HG02870 (cell line): ENCODE results near the gene YAF2.

ENCODE experiments used
- ATAC-seq: cut with Tn5 transposase; IDR thresholded peaks from one replicate; pipeline ENCODE4 v1.9.1; 2021; ENCODE audit warnings: mild to moderate bottlenecking, moderate library complexity; ENCODE audit not compliant: unreplicated experiment

The YAF2 gene

GRCh38 chr12:42145552-42146215, 92.4 kb downstream of the YAF2 start:
- ATAC-seq = no peak

GRCh38 chr12:42145197-42145549, 92.9 kb downstream of the YAF2 start:
- ATAC-seq = no peak

DNA sequence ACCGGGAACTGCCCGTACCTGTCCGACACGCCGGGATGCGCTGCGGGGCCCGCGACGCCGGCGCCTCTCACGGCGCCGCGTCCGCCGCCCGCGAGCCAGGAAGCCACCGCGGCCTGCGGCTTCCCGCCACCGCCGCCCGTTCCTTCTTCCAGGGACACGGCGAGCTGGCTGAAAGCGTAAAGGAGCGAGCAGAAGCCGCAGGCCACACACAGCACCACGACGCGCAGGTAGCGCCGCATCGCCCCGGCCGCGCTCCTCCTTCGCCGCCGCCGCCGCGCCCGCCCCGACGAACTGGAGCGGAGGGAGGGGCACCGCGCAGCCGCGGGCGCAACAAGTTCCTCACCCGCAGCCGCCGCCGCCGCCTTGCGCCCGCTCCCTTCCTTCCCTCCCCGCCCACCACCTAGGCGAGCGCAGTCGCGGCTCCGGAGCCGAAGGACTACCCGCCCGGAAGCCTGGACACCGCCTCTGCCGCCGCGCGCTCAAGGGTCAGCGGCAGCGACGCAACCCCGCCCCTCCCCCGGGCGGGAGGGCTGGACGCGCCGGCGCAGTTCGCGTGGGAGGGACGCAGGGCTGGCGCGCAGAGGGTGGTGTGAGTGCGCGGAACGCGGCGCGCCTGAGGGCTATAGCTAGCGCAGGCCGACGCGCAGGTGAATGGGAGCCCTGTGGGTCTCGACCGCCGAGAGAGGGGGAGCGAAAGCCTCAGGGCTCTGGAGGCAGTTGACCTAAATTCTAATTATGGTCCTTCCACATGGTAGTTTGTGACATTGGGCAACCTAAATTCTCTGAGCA, 93.4 kb downstream of the YAF2 start, which contains the start of gene GXYLT1:
Gene GXYLT1 (minus strand): TSS at position 467 of the 789 bp plus-strand sequence. CDS start 228 bp downstream, at position 239.
- ATAC-seq = peak; percentile 89

- ATAC-seq = no peak
Observed at GRCh38 chr12:42144158-42144407, 94.0 kb downstream of the YAF2 start.

DNA sequence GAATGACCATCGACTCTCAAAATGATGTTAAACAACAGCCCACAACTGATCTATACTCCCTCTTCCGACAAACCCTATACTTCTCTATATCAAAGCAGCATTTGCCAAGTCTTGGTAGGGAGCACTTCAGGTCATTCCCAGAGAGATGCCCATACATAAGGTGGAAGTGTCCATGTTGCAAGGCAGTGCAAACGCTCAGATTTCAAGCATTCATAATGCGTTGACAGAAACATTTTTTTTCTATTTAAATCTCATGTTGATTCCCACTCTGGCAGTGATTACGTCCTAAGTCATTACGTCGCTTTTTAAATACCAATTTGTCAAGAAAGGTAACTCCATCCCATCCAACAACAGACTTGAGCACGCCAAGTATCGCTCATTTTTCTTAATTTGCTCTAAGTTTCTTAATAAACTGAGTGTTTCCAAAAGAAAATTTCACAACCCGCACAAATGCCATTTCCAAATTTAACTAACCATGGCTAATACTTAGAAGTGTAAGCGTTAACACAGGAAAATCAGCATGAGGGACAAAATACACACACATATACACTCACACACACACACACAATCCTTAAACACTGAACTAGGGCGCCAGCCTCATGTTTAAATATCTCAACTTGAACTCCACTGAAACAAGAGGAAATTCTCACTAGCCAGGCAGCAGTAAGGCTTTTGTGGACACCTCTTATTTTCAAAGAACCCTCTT, 94.4 kb downstream of the YAF2 start:
- no peak for ATAC-seq

DNA sequence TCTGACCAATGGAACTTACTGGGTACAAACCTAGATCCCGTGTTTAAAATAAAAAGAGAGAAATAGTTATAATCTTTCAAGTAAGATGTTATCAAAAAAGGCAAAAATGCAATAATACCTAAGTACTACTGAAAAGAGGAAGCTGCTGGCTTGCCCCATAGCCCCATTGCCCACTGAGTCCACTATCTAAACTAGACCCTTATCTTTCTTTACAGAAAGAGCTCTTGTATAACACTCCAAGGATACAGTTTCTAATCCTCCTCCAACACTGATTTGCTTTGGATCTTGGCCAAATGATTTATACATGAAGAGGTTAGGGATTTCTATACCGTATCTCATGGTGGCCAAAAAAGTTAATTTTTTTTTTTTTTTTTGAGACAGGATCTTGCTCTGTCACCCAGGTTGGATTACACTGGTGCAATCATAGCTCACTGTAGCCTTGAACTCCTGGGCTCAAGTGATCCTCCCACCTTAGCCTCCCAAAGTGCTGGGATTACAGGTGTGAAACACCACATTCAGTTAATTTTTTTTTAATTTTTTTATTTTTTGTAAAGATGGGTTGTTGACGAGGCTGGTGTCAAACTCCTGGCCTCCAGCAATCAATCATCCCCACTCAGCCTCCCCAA, 96.0 kb downstream of the YAF2 start:
- no peak for ATAC-seq

DNA sequence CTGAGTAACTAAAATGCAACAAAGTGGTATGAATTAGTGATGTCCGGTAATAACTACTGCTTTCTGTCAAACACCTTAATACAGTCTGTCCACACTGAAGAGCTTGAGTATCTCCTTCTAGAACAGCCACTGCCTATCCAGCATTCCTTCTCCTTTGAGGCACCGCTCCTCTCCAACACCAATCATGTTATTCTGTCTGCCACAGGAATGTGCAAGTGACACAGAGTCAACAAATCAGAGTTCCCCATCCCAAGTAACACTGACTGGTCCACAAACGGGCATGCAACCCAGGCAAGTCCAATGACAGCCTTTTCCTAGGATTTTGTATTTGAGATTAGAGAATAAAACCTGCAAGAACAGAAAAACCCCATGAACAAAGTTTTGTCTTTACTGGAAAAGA, 97.1 kb downstream of the YAF2 start:
- no peak for ATAC-seq

DNA sequence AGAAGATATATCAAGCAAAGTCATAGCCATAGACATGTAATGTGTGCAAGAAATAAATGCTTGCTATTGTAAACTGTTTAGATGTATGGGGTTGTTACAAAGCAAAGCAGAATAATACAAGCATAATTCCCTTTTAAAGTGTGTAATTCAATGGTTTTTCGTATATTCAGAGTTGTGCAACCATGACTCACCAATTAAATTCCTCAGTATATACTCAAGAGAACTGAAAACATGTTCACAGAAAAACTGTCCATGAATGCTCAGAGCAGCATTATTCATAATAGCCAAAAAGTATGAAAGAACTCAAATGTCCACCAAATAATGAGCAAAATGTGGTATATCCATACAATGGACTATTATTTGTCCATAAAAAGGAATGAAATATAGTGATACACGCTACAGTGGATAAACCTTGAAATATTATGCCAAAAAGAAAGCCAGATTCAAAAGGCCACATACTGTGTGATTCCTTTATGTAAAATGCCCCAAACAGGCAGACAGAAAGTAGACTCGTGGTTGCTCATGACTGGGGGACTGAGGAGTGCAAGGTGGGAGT, 102.7 kb downstream of the YAF2 start:
- no peak for ATAC-seq

- ATAC-seq = no peak
Observed at GRCh38 chr12:42130672-42131402, 107.2 kb downstream of the YAF2 start.

DNA sequence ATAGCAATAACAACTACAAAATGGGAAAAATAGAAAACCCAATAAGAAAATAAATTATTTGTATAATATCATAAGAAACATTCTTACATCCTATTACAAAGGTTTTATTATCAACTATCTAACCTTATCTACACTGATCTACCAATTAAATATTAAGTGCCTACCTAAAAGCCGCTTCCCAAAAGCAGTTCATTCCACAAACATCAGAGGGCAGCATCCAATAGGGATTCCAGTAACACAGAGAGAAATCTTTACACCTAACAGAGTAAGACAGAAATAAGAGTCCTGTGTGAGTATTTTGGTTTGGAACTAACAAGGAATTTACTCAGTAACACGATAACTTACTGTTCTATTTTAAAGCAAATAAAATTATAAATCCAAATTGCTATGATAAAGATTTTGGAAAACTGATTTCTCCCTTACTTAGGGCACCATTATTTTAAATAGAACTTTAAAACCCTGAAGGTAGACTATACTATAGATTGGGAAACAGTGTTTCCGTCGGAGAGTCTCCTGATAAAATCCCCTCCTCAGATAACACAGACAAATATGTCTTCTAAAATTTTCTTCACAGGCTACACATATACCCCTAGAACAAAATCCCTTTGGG, 108.3 kb downstream of the YAF2 start:
- ATAC-seq = no peak

- ATAC-seq = no peak
Observed at GRCh38 chr12:42128888-42129287, 109.2 kb downstream of the YAF2 start.

DNA sequence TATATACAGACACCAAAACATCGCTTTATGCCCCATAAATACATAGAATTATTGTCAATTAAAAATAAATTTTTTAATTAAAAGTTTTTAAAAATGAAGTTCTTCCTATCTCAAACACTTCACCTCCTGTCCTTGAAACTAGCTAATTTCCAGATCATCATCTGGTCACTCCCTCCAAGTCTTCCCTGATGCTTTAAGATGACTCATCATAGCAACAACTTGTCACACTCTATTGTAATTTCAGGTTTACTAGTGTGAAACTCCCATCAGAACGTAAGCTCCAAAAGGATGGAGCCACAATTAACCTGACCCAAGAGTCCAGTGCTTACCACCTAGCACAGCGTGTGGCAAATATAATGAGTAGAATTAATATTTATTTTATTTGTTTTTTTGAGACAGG, 109.7 kb downstream of the YAF2 start:
- ATAC-seq = peak; percentile 46

GRCh38 chr12:42126963-42127362, 111.1 kb downstream of the YAF2 start:
- ATAC-seq = no peak

- peak; percentile 46 for ATAC-seq
Observed at GRCh38 chr12:42125388-42125767, 112.7 kb downstream of the YAF2 start.

- ATAC-seq = peak; percentile 22
Observed at GRCh38 chr12:42124764-42125387, 113.2 kb downstream of the YAF2 start.

DNA sequence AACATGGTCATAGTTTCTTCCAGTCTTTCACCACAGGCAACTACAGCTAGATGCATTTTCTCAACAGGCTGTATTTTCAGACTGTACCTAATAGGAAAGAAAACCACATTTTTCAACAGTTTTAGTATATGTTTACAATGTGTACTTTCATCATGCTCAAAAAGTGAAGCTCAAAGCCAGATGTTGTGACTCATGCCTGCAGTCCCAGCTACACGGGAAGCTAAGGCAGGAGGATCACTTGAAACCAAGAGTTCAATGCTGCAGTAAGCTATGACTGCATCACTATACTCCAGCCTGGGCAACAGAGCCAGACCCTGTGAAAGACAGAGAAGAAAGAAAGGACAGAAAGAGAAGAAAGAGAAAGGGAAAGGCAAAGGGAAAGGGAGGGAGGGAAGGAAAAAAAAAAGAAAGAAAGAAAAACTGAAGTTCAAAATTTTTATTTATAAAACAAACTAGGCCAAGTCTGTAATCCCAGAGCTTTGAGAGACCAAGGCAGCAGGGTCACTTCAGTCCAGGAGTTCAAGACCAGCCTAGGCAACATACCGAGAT, 118.9 kb downstream of the YAF2 start:
- ATAC-seq = peak; percentile 57

DNA sequence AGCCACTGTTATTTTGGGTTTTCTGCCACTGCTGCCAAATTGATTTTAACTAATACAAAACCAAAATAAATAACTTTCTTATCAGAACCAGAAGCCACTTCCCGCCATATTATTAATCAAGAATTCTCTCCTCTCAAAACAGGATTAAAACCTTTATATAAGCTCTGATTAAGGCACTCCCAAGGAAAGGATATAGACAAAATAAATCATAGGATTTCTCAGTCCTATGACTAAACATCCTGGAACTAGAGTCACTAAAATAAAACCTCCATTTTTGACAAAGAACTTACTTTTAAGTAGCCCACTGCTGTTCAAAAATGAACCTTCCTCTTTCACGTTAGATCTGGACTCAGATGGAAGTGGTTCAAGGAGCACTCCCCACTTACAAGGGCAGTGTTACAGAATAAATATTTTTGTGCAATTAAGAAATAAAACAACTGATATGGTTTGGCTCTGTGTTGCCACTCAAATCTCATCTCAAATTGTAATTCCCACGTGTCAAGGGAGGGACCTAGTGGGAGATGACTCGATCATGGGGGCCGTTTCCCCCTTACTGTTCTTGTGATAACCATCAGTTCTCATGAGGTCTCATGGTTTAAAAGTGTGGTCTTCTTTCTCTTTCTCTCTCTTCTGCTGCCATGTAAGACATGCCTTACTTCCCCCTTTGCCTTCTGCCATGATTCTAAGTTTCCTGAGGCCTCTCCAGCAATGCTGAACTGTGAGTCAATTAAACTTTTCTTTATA, 119.7 kb downstream of the YAF2 start:
- no peak for ATAC-seq

- no peak for ATAC-seq
Observed at GRCh38 chr12:42109031-42109430, 129.0 kb downstream of the YAF2 start.
